ENCODE measurements around the gene PPP1R12C.

The PPP1R12C gene

GRCh38 chr19:55089342-55089944 lies 28.0 kb downstream of the PPP1R12C start:
- DNase-seq = no peak

- DNase-seq = peak in 9 of 14 donors; percentile 6 to 59 (median 30)
Observed at GRCh38 chr19:55088543-55089341, 28.7 kb downstream of the PPP1R12C start.

GRCh38 chr19:55088021-55088451 lies 29.4 kb downstream of the PPP1R12C start:
- DNase-seq = no peak

- DNase-seq = no peak
Observed at GRCh38 chr19:55087542-55087901, 29.9 kb downstream of the PPP1R12C start.

- DNase-seq = peak in 12 of 14 donors; percentile 24 to 81 (median 52)
Observed at GRCh38 chr19:55086730-55087541, 30.5 kb downstream of the PPP1R12C start.

GRCh38 chr19:55085923-55086715 lies 31.3 kb downstream of the PPP1R12C start:
- DNase-seq = no peak

GRCh38 chr19:55084416-55084815 lies 33.0 kb downstream of the PPP1R12C start:
- DNase-seq = no peak

GRCh38 chr19:55083004-55083850 lies 34.2 kb downstream of the PPP1R12C start:
- DNase-seq = no peak

- no peak for DNase-seq
Observed at GRCh38 chr19:55082020-55082851, 35.2 kb downstream of the PPP1R12C start.

GRCh38 chr19:55081770-55082019 lies 35.7 kb downstream of the PPP1R12C start:
- no peak for DNase-seq

- DNase-seq = peak in 7 of 14 donors; percentile 5 to 27 (median 14)
Observed at GRCh38 chr19:55080968-55081769, 36.3 kb downstream of the PPP1R12C start.

- peak in 2 of 14 donors; percentile 0 to 13 for DNase-seq
Observed at GRCh38 chr19:55080121-55080967, 37.1 kb downstream of the PPP1R12C start.

GRCh38 chr19:55079400-55080038 lies 37.9 kb downstream of the PPP1R12C start:
- DNase-seq = no peak

- no peak for DNase-seq
Observed at GRCh38 chr19:55078996-55079395, 38.4 kb downstream of the PPP1R12C start.

- DNase-seq = no peak
Observed at GRCh38 chr19:55077106-55077505, 40.3 kb downstream of the PPP1R12C start.

- no peak for DNase-seq
Observed at GRCh38 chr19:55076321-55076720, 41.1 kb downstream of the PPP1R12C start.

GRCh38 chr19:55075371-55075998 lies 42.0 kb downstream of the PPP1R12C start, which contains the start of gene EPS8L1:
EPS8L1 (plus strand) TSS chr19:55075869; CDS start chr19:55076445, 576 bp downstream.
- DNase-seq = no peak

- DNase-seq = no peak
Observed at GRCh38 chr19:55071913-55072312, 45.5 kb downstream of the PPP1R12C start.
